H1 (cell line): ENCODE data around the gene RTF1. TPM values are rescaled to one million over a fixed set of nuclear protein-coding genes. Genes with fewer than 3 reads are reported as not detected.

ENCODE experiments used
- CTCF ChIA-PET: fragments of 300-600 bp; sonication (Branson Sonifier 250); formaldehyde crosslinking; loops from one replicate; lab custom pipeline; 2021; ENCODE audit not compliant: partially characterized antibody; lab: Charles Lee
- POLR2A ChIA-PET: fragments of 300-600 bp; sonication (Branson Sonifier 250); formaldehyde crosslinking; loops from one replicate; lab custom pipeline; 2021; ENCODE audit warnings: inconsistent platforms; ENCODE audit not compliant: partially characterized antibody; lab: Charles Lee
- DNase-seq, 2 experiments: peaks; one replicate each; pipeline versions ENCODE4 v3.0.0 to v3.0.0-alpha.2; 2010 to 2022; ENCODE audit warnings: low spot score in 2 of 2, low read depth in 1 of 2, mixed read lengths in 1 of 2
- FAIRE-seq: peaks from 2 replicates; lab custom pipeline; 2011; peaks lifted over from hg19 to GRCh38; lab: Jason Lieb, UNC
- H2AFZ ChIP-seq: 2 replicates; pipeline ENCODE4 v1.8.1; 2012; ENCODE audit warnings: low read length, inconsistent platforms
- H2AK5ac ChIP-seq: 2 replicates; pipeline ENCODE4 v1.6.1; 2013; ENCODE audit warnings: low read depth, low read length
- H2BK120ac ChIP-seq: replicated peaks from 2 replicates; pipeline ENCODE3; 2013; ENCODE audit warnings: low read depth, low read length, inconsistent platforms
- H2BK12ac ChIP-seq: 2 replicates; pipeline ENCODE4 v1.6.1; 2013; ENCODE audit warnings: low read depth, low read length
- H2BK15ac ChIP-seq: 2 replicates; pipeline ENCODE4 v1.6.1; 2013; ENCODE audit warnings: low read length
- H2BK20ac ChIP-seq: 2 replicates; pipeline ENCODE4 v1.6.1; 2013; ENCODE audit warnings: low read length
- H2BK5ac ChIP-seq: 2 replicates; pipeline ENCODE4 v1.6.1; 2013; ENCODE audit warnings: low read depth, low read length
- H3K14ac ChIP-seq: 2 replicates; pipeline ENCODE4 v1.6.1; 2013; ENCODE audit warnings: inconsistent platforms; ENCODE audit not compliant: insufficient read length
- H3K18ac ChIP-seq: 2 replicates; pipeline ENCODE4 v1.6.1; 2013; ENCODE audit warnings: low read length; ENCODE audit errors: extremely low read depth
- H3K23ac ChIP-seq: 2 replicates; pipeline ENCODE4 v1.6.1; 2013; ENCODE audit warnings: inconsistent platforms; ENCODE audit not compliant: insufficient read length
- H3K23me2 ChIP-seq: 2 replicates; pipeline ENCODE4 v1.6.1; 2013; ENCODE audit warnings: low read depth, low read length
- H3K27ac ChIP-seq: 2 replicates; pipeline ENCODE4 v1.6.1; 2011; ENCODE audit warnings: low read depth, low read length, inconsistent platforms
- H3K27me3 ChIP-seq, 4 experiments: replicated peaks in 1 of 4; 1 replicate in 1 of 4; 2 replicates in 3 of 4; pipeline versions ENCODE4 v1.6.1 to v1.8.1; 2011 to 2013; ENCODE audit warnings: low read length in 3 of 4, mild to moderate bottlenecking in 3 of 4, inconsistent platforms in 2 of 4, mixed read lengths in 2 of 4, moderate library complexity in 1 of 4; ENCODE audit not compliant: control insufficient read depth in 3 of 4, insufficient read depth in 3 of 4; ENCODE audit errors: extremely low read depth in 1 of 4
- H3K36me3 ChIP-seq, 4 experiments: 2 replicates each; pipeline versions ENCODE4 v1.6.1 to v1.8.1; 2011 to 2013; ENCODE audit warnings: mild to moderate bottlenecking in 4 of 4, low read length in 3 of 4, moderate library complexity in 2 of 4, control low read depth in 1 of 4, inconsistent platforms in 1 of 4; ENCODE audit not compliant: insufficient read depth in 4 of 4, control insufficient read depth in 2 of 4
- H3K4ac ChIP-seq: replicated peaks from 2 replicates; pipeline ENCODE3; 2013; ENCODE audit warnings: low read length, low read depth, mixed read lengths, inconsistent platforms; ENCODE audit not compliant: insufficient read length
- H3K4me1 ChIP-seq, 4 experiments: replicated peaks in 1 of 4; 1 replicate in 1 of 4; 2 replicates in 3 of 4; pipeline versions ENCODE4 v1.6.1 to v1.8.1; 2011 to 2013; ENCODE audit warnings: low read length in 3 of 4, inconsistent platforms in 2 of 4, mixed read lengths in 1 of 4; ENCODE audit not compliant: insufficient read depth in 4 of 4, control insufficient read depth in 3 of 4
- H3K4me2 ChIP-seq, 2 experiments: 2 replicates each; pipeline versions ENCODE4 v1.6.1 to v1.8.1; 2011 to 2013; ENCODE audit warnings: low read depth in 2 of 2, low read length in 2 of 2, control low read depth in 1 of 2, inconsistent platforms in 1 of 2, mild to moderate bottlenecking in 1 of 2; ENCODE audit not compliant: insufficient read depth in 1 of 2
- H3K4me3 ChIP-seq, 4 experiments: fragments of 200-600, 300-600 bp in 1 of 4; sonication (generic), shearing (Covaris generic), sonication (Bioruptor Twin) in 1 of 4; 2 replicates each; pipeline versions ENCODE4 v1.5.1 to v1.8.1; 2011 to 2016; ENCODE audit warnings: low read length in 4 of 4, low read depth in 3 of 4, control low read depth in 2 of 4, inconsistent platforms in 2 of 4, mild to moderate bottlenecking in 2 of 4, mixed read lengths in 1 of 4, moderate library complexity in 1 of 4; ENCODE audit not compliant: insufficient read depth in 2 of 4; ENCODE audit errors: extremely low read depth in 1 of 4
- H3K56ac ChIP-seq: replicated peaks from 2 replicates; pipeline ENCODE3; 2013; ENCODE audit warnings: low read depth, mild to moderate bottlenecking, mixed read lengths, low read length, inconsistent platforms; ENCODE audit not compliant: insufficient read length
- H3K79me1 ChIP-seq: 2 replicates; pipeline ENCODE4 v1.6.1; 2013; ENCODE audit warnings: low read depth, low read length, control low read depth
- H3K79me2 ChIP-seq, 2 experiments: 2 replicates each; pipeline versions ENCODE4 v1.6.1 to v1.8.1; 2012 to 2013; ENCODE audit warnings: low read length in 2 of 2, mild to moderate bottlenecking in 2 of 2, inconsistent platforms in 1 of 2; ENCODE audit not compliant: insufficient read depth in 2 of 2, control insufficient read depth in 1 of 2
- H3K9ac ChIP-seq, 4 experiments: replicated peaks in 1 of 4; 1 replicate in 1 of 4; 2 replicates in 3 of 4; pipeline versions ENCODE4 v1.6.1 to v1.8.1; 2011 to 2013; ENCODE audit warnings: low read depth in 3 of 4, low read length in 3 of 4, control low read depth in 2 of 4, mild to moderate bottlenecking in 2 of 4, moderate library complexity in 2 of 4, inconsistent platforms in 1 of 4; ENCODE audit errors: extremely low read depth in 1 of 4
- H3K9me3 ChIP-seq, 2 experiments: 2 replicates each; pipeline versions ENCODE4 v1.6.1 to v1.8.1; 2012 to 2013; ENCODE audit warnings: mild to moderate bottlenecking in 2 of 2, moderate library complexity in 2 of 2, control low read depth in 1 of 2, inconsistent platforms in 1 of 2, low read depth in 1 of 2, low read length in 1 of 2, mixed read lengths in 1 of 2; ENCODE audit not compliant: insufficient read depth in 2 of 2
- H4K20me1 ChIP-seq, 2 experiments: replicated peaks in 1 of 2; 2 replicates each; pipeline versions ENCODE3 to v1.8.1; 2011 to 2013; ENCODE audit warnings: inconsistent platforms in 2 of 2, low read length in 2 of 2, mild to moderate bottlenecking in 1 of 2; ENCODE audit not compliant: insufficient read depth in 2 of 2, control insufficient read depth in 1 of 2
- H4K5ac ChIP-seq: 2 replicates; pipeline ENCODE4 v1.6.1; 2013; ENCODE audit warnings: low read length, low read depth, mixed read lengths, inconsistent platforms; ENCODE audit not compliant: insufficient read length
- H4K8ac ChIP-seq: 2 replicates; pipeline ENCODE4 v1.8.0; 2013; ENCODE audit warnings: mild to moderate bottlenecking, moderate library complexity, low read length, inconsistent platforms; ENCODE audit not compliant: insufficient read depth; ENCODE audit errors: extremely low read depth
- H4K91ac ChIP-seq: replicated peaks from 2 replicates; pipeline ENCODE3; 2013; ENCODE audit warnings: low read length, mixed read lengths, inconsistent platforms; ENCODE audit not compliant: insufficient read length
- BCL11A ChIP-seq, 2 experiments: IDR thresholded peaks; one replicate each; pipeline ENCODE4 v1.6.1; 2011; ENCODE audit warnings: low read depth in 2 of 2, low read length in 2 of 2, mild to moderate bottlenecking in 2 of 2
- BRCA1 ChIP-seq: IDR thresholded peaks from 2 replicates; pipeline ENCODE4 v1.6.1; 2012; ENCODE audit warnings: low read depth, low read length, improper control_type of control experiment
- EP300 ChIP-seq, 2 experiments: IDR thresholded peaks; 1 replicate in 1 of 2; 2 replicates in 1 of 2; pipeline ENCODE4 v1.6.1; 2011 to 2012; ENCODE audit warnings: low read depth in 2 of 2, low read length in 2 of 2, mild to moderate bottlenecking in 2 of 2, borderline replicate concordance in 1 of 2, inconsistent platforms in 1 of 2, moderate library complexity in 1 of 2
- EZH2 ChIP-seq: fragments of 200-600 bp; sonication (generic); IDR thresholded peaks from 2 replicates; pipeline ENCODE4 v1.7.1; 2012; ENCODE audit warnings: low read depth, mild to moderate bottlenecking, moderate library complexity, low read length, inconsistent platforms; ENCODE audit not compliant: severe bottlenecking
- PHF8 ChIP-seq: fragments of 200-600 bp; sonication (generic); conservative IDR thresholded peaks from 2 replicates; pipeline ENCODE4 v1.7.1; 2012; ENCODE audit warnings: low read depth, mild to moderate bottlenecking, inconsistent platforms, low read length, moderate library complexity
- SIX5 ChIP-seq: IDR thresholded peaks from 2 replicates; pipeline ENCODE4 v1.6.1; 2011; ENCODE audit warnings: mild to moderate bottlenecking, low read depth, low read length
- TAF7 ChIP-seq: optimal IDR thresholded peaks from 2 replicates; pipeline ENCODE3; 2011; ENCODE audit warnings: low read depth, mild to moderate bottlenecking, inconsistent platforms, low read length, moderate library complexity, borderline replicate concordance
- WGBS, 2 experiments: shearing (Covaris generic) in 1 of 2; methylation state at CpG; one replicate each; pipeline versions ENCODE4 v1.1.6 to v1.1.7; 2013 to 2015; ENCODE audit warnings: low lambda C conversion rate in 2 of 2, mixed read lengths in 2 of 2, inconsistent platforms in 1 of 2, low coverage in 1 of 2, missing lambda C conversion rate in 1 of 2; ENCODE audit not compliant: insufficient replicate concordance in 2 of 2, insufficient coverage in 1 of 2, insufficient read length in 1 of 2; ENCODE audit errors: extremely low coverage in 1 of 2, missing lambda C conversion rate in 1 of 2; 5-methylcytosine and 5-hydroxymethylcytosine counted together
- polyA plus RNA-seq, 7 experiments: library from polyadenylated mRNA; depleted of rRNA in 3 of 7; stranded (reverse) in 5 of 7; unstranded in 2 of 7; fragments of >200 nt in 5 of 7; fragments of 200-250 nt in 2 of 7; gene quantifications; 1 replicate in 5 of 7; 2 replicates in 1 of 7; 4 replicates in 1 of 7; pipeline versions ENCODE4 v1.2.1 to v1.2.3, GENCODE V29; 2011 to 2013; ENCODE audit warnings: missing spikeins in 2 of 7, mixed read lengths in 2 of 7
- total RNA-seq: library from RNA; stranded (reverse); fragmentation: NEBNext Ultra II Directional; extraction: Animal tissue kit (Norgen Biotek cat#: 25700); gene quantifications from 2 replicates; pipeline ENCODE4 v1.2.1, GENCODE V29; 2021
- TF ChIP-seq, protein P1 (sequence below): IDR thresholded peaks from 2 replicates; pipeline ENCODE4 v1.6.1; 2011; ENCODE audit warnings: low read length, improper control_type of control experiment

Gene RTF1
- total and polyA plus RNA-seq, 2 of the 8 experiments (the other 6 are each of a cell fraction or from before 2014, with no cell fraction given) = 22.6 to 47.7 TPM

DNA sequence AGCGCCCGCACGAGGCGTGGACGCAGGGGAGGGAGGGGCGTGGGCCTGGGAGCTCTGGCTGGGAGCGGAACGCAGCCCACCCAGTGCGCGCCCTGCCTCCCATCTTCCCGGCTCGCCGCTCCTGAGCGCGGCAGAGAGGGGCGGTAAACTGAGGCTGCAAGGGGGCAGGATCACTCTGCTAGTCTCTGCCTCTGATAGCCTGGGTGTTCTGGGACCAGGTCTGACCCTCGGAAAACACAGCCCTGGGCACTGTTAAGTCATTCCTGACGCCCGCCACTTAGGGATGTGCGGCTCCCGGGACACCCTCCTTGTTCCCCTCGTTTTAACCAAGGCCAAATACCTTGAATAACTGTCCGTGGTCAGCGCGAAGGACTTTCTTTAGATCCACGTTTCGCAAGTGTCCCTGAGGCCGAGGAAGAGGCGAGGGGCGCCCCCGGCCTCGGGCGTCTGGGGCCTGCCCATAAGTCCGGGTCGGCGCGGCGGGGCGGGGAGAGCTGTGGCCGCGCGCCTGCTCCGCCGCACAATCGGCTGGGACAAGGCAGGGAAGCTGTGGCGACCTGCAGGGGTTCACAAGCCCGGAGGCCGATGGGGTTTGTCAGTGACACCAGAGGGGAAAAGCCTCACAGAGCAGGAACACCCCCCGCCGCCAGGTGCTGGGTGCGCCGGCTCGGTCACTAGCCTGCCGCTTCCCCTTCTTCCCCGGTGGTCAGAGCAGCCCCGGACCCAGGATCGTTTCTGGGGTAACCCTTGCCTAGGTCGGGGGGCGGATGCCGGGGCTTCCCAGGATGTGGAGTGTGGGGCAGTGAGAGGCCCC lies 78.2 kb downstream of the RTF1 start:
- Histone ChIP-seq H2BK15ac (no peak overlapping the region; the same call in 1 of the 2 replicates), H4K8ac (no peak overlapping the region), H3K9me3 (no peaks in the 10 kb centered on the region), H3K4me1 (peaks cover 0 to 15% (median 8%) of the 10 kb centered on the region in 4 experiments; a peak in 6 of 7 replicates), H3K14ac (no peak overlapping the region), H2BK12ac (peak overlapping the region; percentile 50; the same call in 1 of the 2 replicates), H3K18ac (peak overlapping the region; percentile 60; the same call in 1 of the 2 replicates), H3K9ac (no peak overlapping the region), H3K4ac (no peak overlapping the region), H2BK5ac (no peak overlapping the region), H2AK5ac (no peak overlapping the region), H3K36me3 (peaks cover 0 to 5% (median 0%) of the 10 kb centered on the region in 4 experiments; a peak in 1 of 8 replicates), H3K79me1 (no peaks in the 10 kb centered on the region), H3K27me3 (peaks cover 70 to 95% (median 93%) of the 10 kb centered on the region in 4 experiments), H3K79me2 (no peaks in the 10 kb centered on the region), H3K23me2 (peaks cover 23% of the 10 kb centered on the region; the same call in 1 of the 2 replicates), H4K5ac (no peak overlapping the region), H2BK120ac (no peak overlapping the region), H3K56ac (no peak overlapping the region), H3K23ac (no peak overlapping the region), H3K27ac (no peak overlapping the region), H4K20me1 (peaks cover 2 to 10% of the 10 kb centered on the region in 2 experiments), H3K4me2 (peak overlapping the region; percentile 88 to 94), H4K91ac (no peak overlapping the region), H3K4me3 (peak overlapping the region; percentile 16 to 78 (median 33); a peak in 7 of 8 replicates), H2AFZ (no peak overlapping the region), H2BK20ac (no peak overlapping the region)
- FAIRE-seq (no peak), DNase-seq (peak in 1 of 2 experiments; percentile 83)
- POLR2A ChIA-PET = interaction anchor here (0.9 to 1.3 kb wide), 5 partner anchors 14 to 49 kb away, joined by 3 to 5 read pairs (median 4); partner anchors contain the start of gene RPAP1
- WGBS, 2 experiments = 3% methylated on average over 50 of the region's 60 CpGs; no CpG with 5 or more reads in 1 of the 2 experiments
- CTCF ChIA-PET = interaction anchor here (0.6 to 2.5 kb wide), 4 partner anchors 11 to 46 kb away, joined by 4 to 11 read pairs (median 4); partner anchors contain the start of gene LTK
- TF ChIP-seq EZH2 (peak; percentile 92), TAF7 (no peak), SIX5 (no peak), BRCA1 (no peak), BCL11A (IDR thresholded peaks at IDR 0.05; ENCODE audit: low read depth in 2 of 2, low read length in 2 of 2) (no peak), PHF8 (0 out of 2 replicates have a peak, but pooled peaks have one; percentile 7), EP300 (IDR thresholded peaks at IDR 0.05; ENCODE audit: borderline replicate concordance in 1 of 2, low read depth in 2 of 2, low read length in 2 of 2) (no peak)
- TF ChIP-seq, protein P1, sequence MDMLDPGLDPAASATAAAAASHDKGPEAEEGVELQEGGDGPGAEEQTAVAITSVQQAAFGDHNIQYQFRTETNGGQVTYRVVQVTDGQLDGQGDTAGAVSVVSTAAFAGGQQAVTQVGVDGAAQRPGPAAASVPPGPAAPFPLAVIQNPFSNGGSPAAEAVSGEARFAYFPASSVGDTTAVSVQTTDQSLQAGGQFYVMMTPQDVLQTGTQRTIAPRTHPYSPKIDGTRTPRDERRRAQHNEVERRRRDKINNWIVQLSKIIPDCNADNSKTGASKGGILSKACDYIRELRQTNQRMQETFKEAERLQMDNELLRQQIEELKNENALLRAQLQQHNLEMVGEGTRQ = no peak
